ENCODE data around the gene IPO5. TPM values are rescaled to one million over a fixed set of nuclear protein-coding genes. Genes with fewer than 3 reads are reported as not detected.

The IPO5 gene
- total RNA-seq, result 10 to 100 TPM; 68.5 to 90.2 TPM
- 81.6 to 175 reads per million in 2 donors for total RNA-seq

DNA sequence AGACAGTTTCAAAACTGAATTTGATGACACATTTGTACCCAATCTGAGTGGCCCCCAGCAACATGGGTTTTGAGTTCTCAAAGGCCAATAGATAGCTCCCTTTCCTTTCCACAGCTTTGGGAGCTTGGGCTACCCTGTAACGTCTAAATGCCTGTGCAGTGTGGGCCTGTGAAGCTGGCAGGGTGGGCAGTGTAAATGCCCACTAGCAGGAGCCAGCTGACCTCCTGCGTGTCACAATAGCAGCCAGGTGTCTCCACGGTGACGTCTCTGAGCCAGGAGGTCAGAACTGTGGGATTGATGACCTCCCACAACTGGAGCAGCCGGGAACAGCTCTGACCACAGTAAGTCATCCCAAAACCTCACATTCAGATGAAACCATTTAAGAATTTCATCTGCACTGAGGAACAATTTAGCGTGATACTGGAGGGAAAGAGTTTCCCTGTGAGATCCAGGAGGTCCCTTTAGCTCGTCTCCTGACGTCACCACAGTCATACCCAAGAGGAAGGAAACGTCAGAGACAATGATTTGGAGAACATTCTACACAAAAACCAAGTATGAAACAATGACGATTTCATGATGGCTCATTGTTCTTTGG is at the start of gene IPO5:
TSS of gene IPO5 (plus strand) at position 300 of the 595 bp plus-strand sequence. CDS start 23,022 bp downstream, outside the sequence.
- no peaks in the 10 kb centered on the region for H3K4me1 Mint-ChIP-seq
- H3K4me3 Mint-ChIP-seq, result no peak within 1 kb of the TSS
- H3K27ac Mint-ChIP-seq, result no peak within 1 kb of the TSS
- no peak for DNase-seq
- H3K9me3 ChIP-seq (ENCODE audit: control insufficient read depth, low read length, poor library complexity, severe bottlenecking), result no peaks in the 10 kb centered on the region
- ATAC-seq, result no peak
- H3K36me3 Mint-ChIP-seq (ENCODE audit: low read depth), result no peaks in the 10 kb centered on the region
- peaks cover 4% of the 10 kb centered on the region for H3K27me3 Mint-ChIP-seq

DNA sequence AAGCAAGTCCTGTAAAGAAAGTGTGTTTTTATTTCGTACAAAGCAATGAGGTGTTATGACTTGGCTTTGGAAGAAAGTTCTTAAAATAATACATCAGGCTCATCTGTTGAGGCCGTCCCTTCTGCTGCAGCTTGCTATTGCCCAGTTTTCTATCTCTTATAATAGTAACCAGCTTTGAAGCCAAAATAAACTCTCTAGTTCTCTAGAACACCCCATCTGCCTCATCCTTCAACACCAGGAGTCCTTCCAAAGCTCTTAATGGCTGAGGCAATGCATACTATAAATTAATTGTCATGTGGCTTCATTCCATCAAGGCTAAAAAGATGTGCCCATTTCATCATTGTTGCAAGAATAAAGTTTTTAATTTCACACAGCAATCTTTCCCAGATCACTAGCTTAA is 49.4 kb upstream of the IPO5 start:
- DNase-seq, result no peak
- H3K36me3 Mint-ChIP-seq (ENCODE audit: low read depth), result no peaks in the 10 kb centered on the region
- H3K4me1 Mint-ChIP-seq, result no peaks in the 10 kb centered on the region
- H3K27ac Mint-ChIP-seq, result no peak overlapping the region
- H3K9me3 ChIP-seq (ENCODE audit: control insufficient read depth, low read length, poor library complexity, severe bottlenecking), result no peaks in the 10 kb centered on the region
- peaks cover 50% of the 10 kb centered on the region for H3K27me3 Mint-ChIP-seq
- no peak overlapping the region for H3K4me3 Mint-ChIP-seq
- no peak for ATAC-seq

DNA sequence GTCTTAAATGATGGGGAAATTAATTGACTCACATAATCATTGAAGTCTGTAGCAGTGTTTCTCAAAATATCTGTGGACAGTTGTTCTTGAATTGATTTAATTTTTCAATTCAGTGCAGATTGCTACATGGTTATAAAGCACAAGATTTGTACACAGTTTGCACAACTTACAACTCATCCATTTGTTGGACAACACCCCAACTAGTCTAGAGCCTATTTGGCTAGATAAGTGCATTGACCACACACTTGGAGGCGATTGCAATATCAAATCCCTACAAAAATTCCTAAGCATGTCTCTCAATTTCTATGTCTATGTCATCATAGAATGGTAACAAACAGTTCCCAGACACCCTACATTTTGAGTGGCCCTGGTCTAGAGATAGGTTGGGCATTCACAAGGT is 48.0 kb upstream of the IPO5 start:
- Mint-ChIP-seq H3K27ac (no peak overlapping the region), H3K36me3 (ENCODE audit: low read depth) (no peaks in the 10 kb centered on the region), H3K4me3 (no peak overlapping the region), H3K4me1 (no peaks in the 10 kb centered on the region), H3K27me3 (peaks cover 36% of the 10 kb centered on the region)
- H3K9me3 ChIP-seq (ENCODE audit: control insufficient read depth, low read length, poor library complexity, severe bottlenecking), result no peaks in the 10 kb centered on the region
- ATAC-seq, result no peak
- no peak for DNase-seq

DNA sequence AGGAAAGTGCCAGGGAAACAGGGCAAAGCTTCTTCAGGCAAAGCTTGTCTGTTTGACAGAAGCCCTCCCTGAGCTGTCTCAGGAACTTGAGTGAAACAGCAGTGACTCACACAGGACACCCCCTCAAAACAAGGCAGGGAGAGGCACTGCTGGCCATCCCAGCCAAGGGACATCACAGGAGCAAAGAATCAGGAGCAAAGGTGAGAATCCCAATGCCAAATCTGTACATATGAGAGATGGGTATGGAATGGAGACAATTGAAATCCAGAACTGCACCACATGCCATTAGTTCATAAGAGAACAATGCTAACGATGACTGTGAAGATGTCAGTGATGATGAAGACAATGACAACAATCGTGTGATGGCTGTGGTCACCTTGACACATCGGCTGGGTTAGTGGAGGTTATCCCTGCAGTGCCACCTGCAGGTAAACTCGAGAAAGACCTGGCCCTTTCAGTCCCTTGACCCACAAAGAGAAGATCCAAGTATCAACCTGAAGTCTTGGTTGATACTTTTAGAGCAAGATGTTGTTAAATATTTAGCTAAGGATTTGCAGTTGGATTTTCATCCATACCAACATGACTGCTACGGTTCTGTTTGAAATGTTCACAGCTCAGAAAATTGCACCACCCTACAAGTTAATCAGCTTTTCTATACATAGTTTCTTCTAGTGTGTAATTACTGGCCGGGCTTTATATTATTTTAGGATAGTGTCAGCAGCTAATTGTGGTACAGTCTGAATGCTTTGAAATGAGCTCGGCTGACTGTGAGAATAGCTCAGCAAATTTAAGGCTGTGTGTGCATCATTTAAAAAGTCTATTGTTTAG is 42.0 kb upstream of the IPO5 start:
- DNase-seq (no peak), ATAC-seq (no peak)
- no peaks in the 10 kb centered on the region for H3K9me3 ChIP-seq (ENCODE audit: control insufficient read depth, low read length, poor library complexity, severe bottlenecking)
- no peak overlapping the region for H3K27ac Mint-ChIP-seq
- peaks cover 2% of the 10 kb centered on the region for H3K4me1 Mint-ChIP-seq
- no peaks in the 10 kb centered on the region for H3K36me3 Mint-ChIP-seq (ENCODE audit: low read depth)
- H3K27me3 Mint-ChIP-seq, result peaks cover 20% of the 10 kb centered on the region
- H3K4me3 Mint-ChIP-seq, result no peak overlapping the region

DNA sequence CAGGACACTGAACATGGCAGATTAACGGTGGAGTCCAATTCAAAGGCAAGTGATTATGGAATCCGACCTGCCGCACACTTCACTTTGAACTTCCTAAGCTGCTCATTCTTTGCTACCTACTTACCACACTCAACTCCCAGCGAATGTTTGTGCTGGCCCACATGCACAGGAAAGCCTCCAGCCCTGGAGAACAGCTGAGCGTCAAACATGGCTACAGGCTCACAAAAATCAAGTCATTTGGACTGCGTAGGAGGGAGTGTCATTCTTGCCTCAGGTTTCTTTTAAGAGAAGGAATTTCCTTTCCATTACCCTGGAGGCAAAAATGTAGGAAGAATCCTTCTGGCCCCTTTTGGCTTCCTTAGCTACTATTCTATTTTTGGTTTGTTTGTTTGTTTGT is 41.3 kb upstream of the IPO5 start:
- H3K4me1 Mint-ChIP-seq, result peaks cover 2% of the 10 kb centered on the region
- no peaks in the 10 kb centered on the region for H3K36me3 Mint-ChIP-seq (ENCODE audit: low read depth)
- no peaks in the 10 kb centered on the region for H3K9me3 ChIP-seq (ENCODE audit: control insufficient read depth, low read length, poor library complexity, severe bottlenecking)
- no peak for ATAC-seq
- no peak overlapping the region for H3K27ac Mint-ChIP-seq
- DNase-seq, result no peak
- peaks cover 20% of the 10 kb centered on the region for H3K27me3 Mint-ChIP-seq
- no peak overlapping the region for H3K4me3 Mint-ChIP-seq

DNA sequence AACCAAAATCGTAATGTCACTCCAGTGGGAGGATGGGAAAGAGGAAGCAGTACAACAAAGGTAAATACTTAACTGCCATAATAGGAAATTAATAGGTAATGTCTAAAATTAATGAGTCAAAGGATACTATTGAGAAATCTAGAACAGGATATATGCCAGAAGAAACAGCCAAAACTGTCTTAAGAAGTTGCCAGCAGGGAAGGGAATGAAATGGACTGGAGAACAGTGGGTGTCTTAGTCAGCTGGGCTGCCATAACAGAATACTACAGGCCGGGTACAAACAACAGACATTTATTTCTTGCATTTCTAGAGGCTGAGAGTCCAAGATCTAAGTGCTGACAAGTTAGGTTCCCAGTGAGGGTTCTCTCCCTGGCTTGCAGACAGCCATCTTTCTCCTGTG is 40.3 kb upstream of the IPO5 start:
- no peak overlapping the region for H3K4me3 Mint-ChIP-seq
- H3K36me3 Mint-ChIP-seq (ENCODE audit: low read depth), result no peaks in the 10 kb centered on the region
- no peak for ATAC-seq
- peaks cover 11% of the 10 kb centered on the region for H3K27me3 Mint-ChIP-seq
- peaks cover 2% of the 10 kb centered on the region for H3K4me1 Mint-ChIP-seq
- H3K9me3 ChIP-seq (ENCODE audit: control insufficient read depth, low read length, poor library complexity, severe bottlenecking), result no peaks in the 10 kb centered on the region
- H3K27ac Mint-ChIP-seq, result no peak overlapping the region
- no peak for DNase-seq

DNA sequence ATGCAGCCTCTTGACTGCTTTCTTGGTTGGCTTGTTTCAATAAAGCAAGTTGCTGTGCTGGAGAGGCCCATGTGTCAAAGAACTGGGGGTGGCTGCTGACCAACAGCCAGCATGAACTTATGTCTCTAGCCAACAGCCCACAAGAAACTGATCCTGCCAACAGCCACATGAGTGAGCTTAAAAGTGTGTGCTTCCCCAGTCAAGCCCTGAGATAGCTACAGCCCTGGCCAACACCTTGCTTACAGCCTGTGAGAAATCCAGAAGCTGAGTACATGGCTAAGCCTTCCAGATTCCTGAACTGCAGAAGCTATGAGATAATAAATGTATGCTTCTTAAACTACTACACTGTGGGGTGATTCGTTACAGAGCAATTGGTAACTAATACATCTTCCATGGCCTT is 38.9 kb upstream of the IPO5 start:
- Mint-ChIP-seq H3K27me3 (peaks cover 7% of the 10 kb centered on the region), H3K27ac (no peak overlapping the region), H3K4me1 (peaks cover 2% of the 10 kb centered on the region), H3K4me3 (no peak overlapping the region), H3K36me3 (ENCODE audit: low read depth) (no peaks in the 10 kb centered on the region)
- DNase-seq, result no peak
- no peaks in the 10 kb centered on the region for H3K9me3 ChIP-seq (ENCODE audit: control insufficient read depth, low read length, poor library complexity, severe bottlenecking)
- no peak for ATAC-seq

DNA sequence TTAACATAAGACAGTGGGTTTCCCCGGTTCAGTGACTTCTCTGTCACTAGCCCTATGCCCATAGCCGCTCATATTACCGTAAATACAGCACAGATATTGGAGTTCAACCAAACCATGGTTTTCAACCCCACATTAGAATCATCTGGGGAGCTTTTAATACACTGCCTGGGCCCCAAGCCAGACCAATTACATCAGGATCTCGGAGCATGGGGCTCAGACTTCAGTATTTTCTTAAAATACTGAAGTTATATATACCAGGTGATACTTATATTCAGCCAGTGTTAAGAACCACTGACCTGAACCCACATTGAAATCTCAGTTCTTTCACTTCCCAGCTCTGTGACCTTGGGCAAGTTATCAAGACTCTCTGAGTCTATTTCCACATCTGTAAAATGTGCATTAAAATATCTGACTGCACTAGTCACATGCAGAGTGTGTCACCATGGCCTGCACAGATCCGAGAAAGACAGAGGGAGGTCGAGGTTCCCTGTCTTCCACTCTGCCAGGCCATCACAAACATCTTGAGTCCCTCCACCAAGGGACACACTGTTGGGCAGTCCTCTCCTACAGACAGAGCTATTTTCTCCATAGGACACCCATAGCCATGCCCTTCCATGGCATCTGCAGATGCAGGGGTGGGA is 32.2 kb upstream of the IPO5 start:
- H3K36me3 Mint-ChIP-seq (ENCODE audit: low read depth), result no peaks in the 10 kb centered on the region
- peaks cover 17% of the 10 kb centered on the region for H3K27me3 Mint-ChIP-seq
- H3K4me3 Mint-ChIP-seq, result no peak overlapping the region
- no peak for DNase-seq
- ATAC-seq, result no peak
- H3K4me1 Mint-ChIP-seq, result no peaks in the 10 kb centered on the region
- no peaks in the 10 kb centered on the region for H3K9me3 ChIP-seq (ENCODE audit: control insufficient read depth, low read length, poor library complexity, severe bottlenecking)
- H3K27ac Mint-ChIP-seq, result no peak overlapping the region

DNA sequence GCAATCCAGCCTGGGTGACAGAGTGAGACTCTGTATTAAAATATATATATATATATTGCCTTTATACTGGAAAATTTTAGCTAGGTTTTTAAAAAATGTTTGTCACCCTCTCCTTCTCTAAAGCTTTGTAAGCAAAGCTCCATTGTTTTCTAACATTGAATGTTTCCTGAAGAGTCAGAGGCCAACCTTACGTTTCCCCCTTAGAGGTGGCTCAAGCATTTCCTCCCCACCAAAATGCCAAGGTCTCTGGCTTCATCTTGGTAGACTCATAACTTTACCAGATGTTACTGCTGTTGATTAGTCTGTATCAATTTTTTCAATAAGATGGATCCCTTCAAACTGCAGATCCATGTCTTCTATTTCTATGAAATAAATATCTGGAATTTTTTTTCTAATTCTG is 25.2 kb upstream of the IPO5 start:
- Mint-ChIP-seq H3K4me1 (no peaks in the 10 kb centered on the region), H3K36me3 (ENCODE audit: low read depth) (peaks cover 3% of the 10 kb centered on the region), H3K4me3 (no peak overlapping the region), H3K27ac (no peak overlapping the region), H3K27me3 (peaks cover 31% of the 10 kb centered on the region)
- DNase-seq, result no peak
- no peaks in the 10 kb centered on the region for H3K9me3 ChIP-seq (ENCODE audit: control insufficient read depth, low read length, poor library complexity, severe bottlenecking)
- ATAC-seq, result no peak

DNA sequence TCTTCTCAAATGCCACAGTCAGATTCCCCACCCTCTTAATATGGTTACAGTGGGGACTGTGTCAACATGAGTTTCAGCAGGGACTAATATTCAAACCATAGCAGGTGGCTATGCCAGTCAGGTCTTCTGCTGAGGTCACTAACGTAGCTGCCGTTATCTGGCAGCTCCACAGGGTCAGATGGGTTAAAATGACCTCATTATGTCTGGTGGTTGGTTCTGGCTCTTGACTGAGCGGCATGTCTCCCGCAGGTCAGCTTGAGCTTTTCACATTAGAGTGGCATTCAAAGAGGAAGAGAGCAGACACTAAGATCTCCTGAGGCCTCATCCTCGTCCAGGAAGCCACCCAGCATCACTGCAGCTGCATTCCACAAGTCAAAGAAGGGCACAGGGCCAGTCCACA is 21.4 kb upstream of the IPO5 start:
- Mint-ChIP-seq H3K4me3 (no peak overlapping the region), H3K27me3 (peaks cover 50% of the 10 kb centered on the region), H3K36me3 (ENCODE audit: low read depth) (peaks cover 3% of the 10 kb centered on the region), H3K4me1 (no peaks in the 10 kb centered on the region), H3K27ac (no peak overlapping the region)
- no peak for DNase-seq
- no peaks in the 10 kb centered on the region for H3K9me3 ChIP-seq (ENCODE audit: control insufficient read depth, low read length, poor library complexity, severe bottlenecking)
- no peak for ATAC-seq

DNA sequence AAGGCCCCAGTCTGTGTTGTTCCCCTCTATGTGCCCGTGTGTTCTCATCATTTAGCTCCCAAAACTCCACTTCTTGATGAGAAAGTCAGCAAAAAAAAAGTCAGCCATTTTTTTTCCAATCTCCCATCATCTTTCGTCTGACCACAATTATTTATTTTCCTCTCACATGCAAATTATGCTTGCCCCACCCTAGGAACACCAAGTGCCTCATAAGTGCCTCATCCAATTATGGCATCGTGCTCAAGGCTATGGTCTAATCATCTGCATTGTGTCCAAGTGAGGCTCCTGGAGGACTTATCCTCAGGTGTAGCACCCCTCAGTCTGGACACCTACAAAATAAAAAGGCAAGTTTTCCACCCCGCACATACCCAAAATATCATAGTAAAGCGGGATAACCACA is 20.8 kb upstream of the IPO5 start:
- no peaks in the 10 kb centered on the region for H3K9me3 ChIP-seq (ENCODE audit: control insufficient read depth, low read length, poor library complexity, severe bottlenecking)
- H3K27ac Mint-ChIP-seq, result no peak overlapping the region
- no peak overlapping the region for H3K4me3 Mint-ChIP-seq
- no peak for DNase-seq
- H3K36me3 Mint-ChIP-seq (ENCODE audit: low read depth), result peaks cover 3% of the 10 kb centered on the region
- no peaks in the 10 kb centered on the region for H3K4me1 Mint-ChIP-seq
- H3K27me3 Mint-ChIP-seq, result peaks cover 56% of the 10 kb centered on the region
- ATAC-seq, result no peak

DNA sequence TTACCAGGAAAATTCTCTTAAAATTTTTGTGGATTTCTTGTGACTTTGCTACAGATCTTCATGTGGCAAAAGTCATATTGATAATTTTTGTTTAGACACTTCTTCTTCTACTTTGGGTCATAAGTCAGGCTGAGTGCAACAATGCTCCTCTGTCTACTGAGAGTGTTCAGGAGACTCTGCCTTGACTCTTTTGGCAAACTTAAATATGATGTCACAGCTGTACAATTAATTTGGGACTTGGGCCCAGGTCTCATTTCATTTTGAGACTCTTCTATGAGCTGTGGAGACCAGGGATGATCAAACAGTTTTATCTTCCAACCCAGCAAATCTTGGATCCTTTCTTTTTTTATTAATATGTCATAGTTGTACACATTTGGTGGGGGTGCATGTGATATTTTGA is 19.7 kb upstream of the IPO5 start:
- Mint-ChIP-seq H3K27me3 (peaks cover 68% of the 10 kb centered on the region), H3K4me3 (no peak overlapping the region), H3K36me3 (ENCODE audit: low read depth) (peaks cover 3% of the 10 kb centered on the region), H3K4me1 (no peaks in the 10 kb centered on the region), H3K27ac (no peak overlapping the region)
- ATAC-seq, result no peak
- H3K9me3 ChIP-seq (ENCODE audit: control insufficient read depth, low read length, poor library complexity, severe bottlenecking), result no peaks in the 10 kb centered on the region
- DNase-seq, result no peak

DNA sequence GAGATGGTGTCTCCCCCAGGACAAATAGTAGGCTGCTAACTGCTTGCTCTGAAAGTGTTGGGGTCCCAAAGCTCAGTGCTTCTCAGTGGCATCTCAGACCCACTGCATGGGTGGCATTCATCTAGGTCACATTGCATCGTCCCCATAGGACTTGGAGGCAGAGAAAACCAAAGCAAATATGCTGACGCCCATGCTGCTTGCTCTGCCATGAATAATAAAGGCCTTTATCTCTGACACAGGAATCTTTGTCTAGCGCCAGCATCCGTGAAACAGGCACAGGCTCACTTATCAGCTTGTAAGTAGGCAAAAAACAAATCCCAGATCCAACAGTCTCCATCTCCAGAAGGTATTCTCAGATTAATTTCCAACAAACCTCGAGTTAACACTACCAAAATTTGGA is 18.9 kb upstream of the IPO5 start:
- no peaks in the 10 kb centered on the region for H3K9me3 ChIP-seq (ENCODE audit: control insufficient read depth, low read length, poor library complexity, severe bottlenecking)
- Mint-ChIP-seq H3K27me3 (peaks cover 69% of the 10 kb centered on the region), H3K4me1 (no peaks in the 10 kb centered on the region), H3K27ac (no peak overlapping the region), H3K36me3 (ENCODE audit: low read depth) (peaks cover 3% of the 10 kb centered on the region), H3K4me3 (peak overlapping the region; percentile 16)
- no peak for DNase-seq
- ATAC-seq, result no peak
